ENCODE data around the gene MYLK3. TPM values are rescaled to one million over a fixed set of nuclear protein-coding genes. Genes with fewer than 3 reads are reported as not detected.

Gene MYLK3
- polyA plus RNA-seq, 3 donors, result 0.32 TPM; not detected in 2

- WGBS (ENCODE audit: insufficient coverage), result 10% methylated on average over 7 of the region's 10 CpGs
- Histone ChIP-seq H3K4me3 (replicated peaks in 1 of 3; ENCODE audit: low read depth in 2 of 3, low read length in 3 of 3) (peak overlapping the region in 1 of 3 experiments; percentile 66), H3K4me2 (replicated peaks; ENCODE audit: extremely low read depth, low read length, poor library complexity, severe bottlenecking) (peak overlapping the region; percentile 56), H3K4me1 (ENCODE audit: control insufficient read depth in 1 of 2, insufficient read depth in 2 of 2, low read length in 2 of 2) (peaks cover 51 to 53% of the 10 kb centered on the region in 2 donors), H3K9ac (ENCODE audit: insufficient read depth, low read length, poor library complexity, severe bottlenecking) (peak overlapping the region; percentile 18), H3K79me2 (ENCODE audit: insufficient read depth, low read length) (no peaks in the 10 kb centered on the region), H3K9me3 (replicated peaks in 1 of 2; ENCODE audit: control insufficient read depth in 1 of 2, insufficient read depth in 1 of 2, low read length in 2 of 2) (no peaks in the 10 kb centered on the region), H3K36me3 (replicated peaks in 1 of 2; ENCODE audit: control insufficient read depth in 1 of 2, insufficient read depth in 2 of 2, low read length in 2 of 2) (no peaks in the 10 kb centered on the region), H3K27ac (ENCODE audit: low read depth in 1 of 2, low read length in 2 of 2) (peak overlapping the region; percentile 12 to 88), H4K20me1 (ENCODE audit: insufficient read depth, low read length) (no peaks in the 10 kb centered on the region), H2AFZ (ENCODE audit: insufficient read depth, low read depth, low read length, poor library complexity, severe bottlenecking) (peak overlapping the region; percentile 12), H3K27me3 (ENCODE audit: control insufficient read depth in 2 of 2, insufficient read depth in 2 of 2, low read length in 2 of 2) (no peaks in the 10 kb centered on the region)
- H3K4me3 Mint-ChIP-seq, result peak overlapping the region; percentile 16 to 80
- peak in 2 of 3 donors; percentile 45 to 71 for DNase-seq
- H3K27ac Mint-ChIP-seq, result peak overlapping the region; percentile 44 to 89 (median 85)
- peaks cover 0 to 5% (median 2%) of the 10 kb centered on the region in 3 donors for H3K27me3 Mint-ChIP-seq (ENCODE audit: low read depth in 3 of 3)
- TF ChIP-seq, protein P1, sequence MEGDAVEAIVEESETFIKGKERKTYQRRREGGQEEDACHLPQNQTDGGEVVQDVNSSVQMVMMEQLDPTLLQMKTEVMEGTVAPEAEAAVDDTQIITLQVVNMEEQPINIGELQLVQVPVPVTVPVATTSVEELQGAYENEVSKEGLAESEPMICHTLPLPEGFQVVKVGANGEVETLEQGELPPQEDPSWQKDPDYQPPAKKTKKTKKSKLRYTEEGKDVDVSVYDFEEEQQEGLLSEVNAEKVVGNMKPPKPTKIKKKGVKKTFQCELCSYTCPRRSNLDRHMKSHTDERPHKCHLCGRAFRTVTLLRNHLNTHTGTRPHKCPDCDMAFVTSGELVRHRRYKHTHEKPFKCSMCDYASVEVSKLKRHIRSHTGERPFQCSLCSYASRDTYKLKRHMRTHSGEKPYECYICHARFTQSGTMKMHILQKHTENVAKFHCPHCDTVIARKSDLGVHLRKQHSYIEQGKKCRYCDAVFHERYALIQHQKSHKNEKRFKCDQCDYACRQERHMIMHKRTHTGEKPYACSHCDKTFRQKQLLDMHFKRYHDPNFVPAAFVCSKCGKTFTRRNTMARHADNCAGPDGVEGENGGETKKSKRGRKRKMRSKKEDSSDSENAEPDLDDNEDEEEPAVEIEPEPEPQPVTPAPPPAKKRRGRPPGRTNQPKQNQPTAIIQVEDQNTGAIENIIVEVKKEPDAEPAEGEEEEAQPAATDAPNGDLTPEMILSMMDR (IDR thresholded peaks at IDR 0.05), result no peak
- H3K9me3 Mint-ChIP-seq, result peaks cover 0 to 3% (median 0%) of the 10 kb centered on the region in 7 donors
- intact Hi-C loops (cut with micrococcal nuclease), result no loop called here
- H3K4me1 Mint-ChIP-seq, result peaks cover 55% of the 10 kb centered on the region
- H3K36me3 Mint-ChIP-seq, result peaks cover 2% of the 10 kb centered on the region in 2 donors
These were observed 36.8 kb downstream of the MYLK3 start for GRCh38 chr16:46711106-46712058.

DNA sequence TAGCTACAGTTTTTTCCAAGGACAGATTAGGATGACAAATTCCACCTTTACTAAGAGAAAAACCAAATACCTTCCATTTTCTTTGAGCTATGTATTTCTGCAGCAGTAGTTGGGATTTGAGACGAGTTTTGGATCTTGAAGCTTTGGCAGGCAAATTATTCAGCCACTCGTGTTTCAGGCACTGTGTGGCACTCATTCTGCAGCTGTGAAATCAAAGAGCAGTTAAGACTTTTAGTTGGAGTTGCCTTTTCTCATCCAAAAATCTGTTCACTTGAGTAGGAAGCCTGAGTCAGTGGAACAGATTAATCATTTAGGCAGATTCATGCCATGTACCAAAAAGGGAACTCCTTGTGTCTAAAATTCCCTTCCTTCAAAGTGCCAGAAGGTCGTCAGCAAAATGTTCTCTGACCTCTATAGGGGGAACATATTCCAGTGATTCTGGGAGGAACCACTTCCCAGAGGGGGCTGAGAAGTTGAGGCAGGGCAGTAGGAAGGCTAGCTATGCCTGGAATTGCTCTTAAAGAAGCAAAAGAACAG is 38.6 kb downstream of the MYLK3 start:
- Histone ChIP-seq H3K4me2 (replicated peaks; ENCODE audit: extremely low read depth, low read length, poor library complexity, severe bottlenecking) (no peak overlapping the region), H3K27me3 (ENCODE audit: control insufficient read depth in 2 of 2, insufficient read depth in 2 of 2, low read length in 2 of 2) (no peaks in the 10 kb centered on the region), H4K20me1 (ENCODE audit: insufficient read depth, low read length) (no peaks in the 10 kb centered on the region), H2AFZ (ENCODE audit: insufficient read depth, low read depth, low read length, poor library complexity, severe bottlenecking) (no peak overlapping the region), H3K4me1 (ENCODE audit: control insufficient read depth in 1 of 2, insufficient read depth in 2 of 2, low read length in 2 of 2) (peaks cover 49 to 51% of the 10 kb centered on the region in 2 donors), H3K27ac (ENCODE audit: low read depth in 1 of 2, low read length in 2 of 2) (no peak overlapping the region), H3K79me2 (ENCODE audit: insufficient read depth, low read length) (no peaks in the 10 kb centered on the region), H3K9me3 (replicated peaks in 1 of 2; ENCODE audit: control insufficient read depth in 1 of 2, insufficient read depth in 1 of 2, low read length in 2 of 2) (no peaks in the 10 kb centered on the region), H3K4me3 (replicated peaks in 1 of 3; ENCODE audit: low read depth in 2 of 3, low read length in 3 of 3) (no peak overlapping the region), H3K36me3 (replicated peaks in 1 of 2; ENCODE audit: control insufficient read depth in 1 of 2, insufficient read depth in 2 of 2, low read length in 2 of 2) (no peaks in the 10 kb centered on the region), H3K9ac (ENCODE audit: insufficient read depth, low read length, poor library complexity, severe bottlenecking) (no peak overlapping the region)
- intact Hi-C loops (cut with micrococcal nuclease), result no loop called here
- no peaks in the 10 kb centered on the region for H3K9me3 Mint-ChIP-seq
- 75% methylated on average over 2 of the region's 3 CpGs for WGBS (ENCODE audit: insufficient coverage)
- TF ChIP-seq, protein P1 (IDR thresholded peaks at IDR 0.05), result no peak
- peak; percentile 21 to 72 (median 34) for DNase-seq
- peak overlapping the region in 2 of 7 donors; percentile 72 to 79 for H3K27ac Mint-ChIP-seq
- peaks cover 47% of the 10 kb centered on the region for H3K4me1 Mint-ChIP-seq
- H3K36me3 Mint-ChIP-seq, result no peaks in the 10 kb centered on the region
- peaks cover 0 to 5% (median 0%) of the 10 kb centered on the region in 3 donors for H3K27me3 Mint-ChIP-seq (ENCODE audit: low read depth in 3 of 3)
- H3K4me3 Mint-ChIP-seq, result no peak overlapping the region
